Left lung (tissue), 10 donors: ENCODE data around the gene SPCS1. TPM values are rescaled to one million over a fixed set of nuclear protein-coding genes. Genes with fewer than 3 reads are reported as not detected.

Source experiments
- ATAC-seq: fragments of 200-7000 bp; cut with Tn5 transposase; one replicate; pipeline ENCODE4 v1.9.1; 2020; ENCODE audit warnings: moderate library complexity
- DNase-seq, 4 donors: peaks; one replicate each; pipeline ENCODE4 v3.0.0-alpha.2; 2013 to 2020
- H3K27ac ChIP-seq, 2 donors: fragments of 200-600 bp; sonication (generic) in 1 of 2; one replicate each; pipeline versions ENCODE4 v1.5.0 to v1.8.0; 2020 to 2021
- H3K27me3 ChIP-seq, 2 donors: fragments of 200-600 bp; sonication (generic) in 1 of 2; one replicate each; pipeline versions ENCODE4 v1.5.0 to v1.8.0; 2020 to 2021
- H3K36me3 ChIP-seq, 2 donors: fragments of 200-600 bp; sonication (generic) in 1 of 2; one replicate each; pipeline versions ENCODE4 v1.5.0 to v1.8.0; 2020 to 2021
- H3K4me1 ChIP-seq, 2 donors: fragments of 200-600 bp; one replicate each; pipeline ENCODE4 v1.8.0; 2021
- H3K4me3 ChIP-seq, 2 donors: fragments of 200-600 bp; sonication (generic) in 1 of 2; one replicate each; pipeline versions ENCODE4 v1.5.0 to v1.8.0; 2020 to 2021; ENCODE audit warnings: mild to moderate bottlenecking in 1 of 2
- H3K9me3 ChIP-seq, 2 donors: fragments of 200-600 bp; sonication (generic) in 1 of 2; one replicate each; pipeline versions ENCODE4 v1.5.0 to v1.8.0; 2020 to 2021
- intact Hi-C, 2 donors: fragments of 100-400 bp; cut with DNase I; formaldehyde crosslinking; loops; one replicate each; pipeline versions ENCODE4 v1.11.2 to v1.14.2; 2022
- polyA plus RNA-seq, 6 donors: library from polyadenylated mRNA; unstranded; fragments of 120-200 nt; gene quantifications; one replicate each; pipeline ENCODE4 v1.2.1, GENCODE V29; 2013; ENCODE audit not compliant: insufficient read length in 6 of 6
- total RNA-seq, 2 donors: library from RNA; stranded (reverse); fragmentation: NEBNext Ultra II Directional; extraction: Animal tissue kit (Norgen Biotek cat#: 25700); gene quantifications; one replicate each; pipeline ENCODE4 v1.2.1, GENCODE V29; 2021
- TF ChIP-seq, protein P1 (sequence below), 2 donors: fragments of 200-600 bp; sonication (generic) in 1 of 2; IDR thresholded peaks; one replicate each; pipeline versions ENCODE4 v1.5.0 to v1.8.0; 2021; ENCODE audit warnings: antibody characterized with exemption in 2 of 2
- donor health status: DM: no; HTN: yes; CAD: no.
- donor health status: DM: no; HTN: no; CAD: no.

SPCS1 gene
- total and polyA plus RNA-seq, 8 donors: 94.5 to 128 (median 112) TPM

DNA sequence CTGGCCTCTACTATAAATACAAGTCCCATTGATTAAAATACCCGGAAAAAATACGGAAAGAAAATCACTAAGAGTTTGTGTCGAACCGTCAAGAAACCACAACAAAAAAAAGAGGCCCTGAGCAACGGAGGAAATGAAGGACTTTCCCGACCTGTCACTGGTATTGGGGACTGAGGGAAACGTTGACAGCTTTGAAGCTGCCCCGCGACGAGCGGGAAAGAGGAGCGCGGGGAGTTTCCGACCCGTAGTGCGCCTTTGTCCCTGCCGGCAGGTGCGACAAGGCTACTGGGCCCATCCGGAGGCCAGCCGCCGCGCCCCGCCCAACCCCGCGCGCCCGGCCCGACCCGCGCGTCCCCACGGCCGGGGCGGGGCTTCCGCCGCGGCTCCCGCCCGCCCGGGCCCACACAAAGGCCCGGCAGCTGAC, 20.6 kb upstream of the SPCS1 start:
- Histone ChIP-seq H3K27ac (peak overlapping the region; percentile 96), H3K9me3 (no peaks in the 10 kb centered on the region), H3K36me3 (peaks cover 8 to 37% of the 10 kb centered on the region in 2 donors), H3K27me3 (no peaks in the 10 kb centered on the region), H3K4me3 (peak overlapping the region; percentile 68 to 82), H3K4me1 (peaks cover 28 to 75% of the 10 kb centered on the region in 2 donors)
- intact Hi-C loops: no loop called here
- TF ChIP-seq, protein P1, sequence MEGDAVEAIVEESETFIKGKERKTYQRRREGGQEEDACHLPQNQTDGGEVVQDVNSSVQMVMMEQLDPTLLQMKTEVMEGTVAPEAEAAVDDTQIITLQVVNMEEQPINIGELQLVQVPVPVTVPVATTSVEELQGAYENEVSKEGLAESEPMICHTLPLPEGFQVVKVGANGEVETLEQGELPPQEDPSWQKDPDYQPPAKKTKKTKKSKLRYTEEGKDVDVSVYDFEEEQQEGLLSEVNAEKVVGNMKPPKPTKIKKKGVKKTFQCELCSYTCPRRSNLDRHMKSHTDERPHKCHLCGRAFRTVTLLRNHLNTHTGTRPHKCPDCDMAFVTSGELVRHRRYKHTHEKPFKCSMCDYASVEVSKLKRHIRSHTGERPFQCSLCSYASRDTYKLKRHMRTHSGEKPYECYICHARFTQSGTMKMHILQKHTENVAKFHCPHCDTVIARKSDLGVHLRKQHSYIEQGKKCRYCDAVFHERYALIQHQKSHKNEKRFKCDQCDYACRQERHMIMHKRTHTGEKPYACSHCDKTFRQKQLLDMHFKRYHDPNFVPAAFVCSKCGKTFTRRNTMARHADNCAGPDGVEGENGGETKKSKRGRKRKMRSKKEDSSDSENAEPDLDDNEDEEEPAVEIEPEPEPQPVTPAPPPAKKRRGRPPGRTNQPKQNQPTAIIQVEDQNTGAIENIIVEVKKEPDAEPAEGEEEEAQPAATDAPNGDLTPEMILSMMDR (IDR thresholded peaks at IDR 0.05): no peak
- DNase-seq (peak in 3 of 4 donors; percentile 74 to 94 (median 84)), ATAC-seq (peak; percentile 87)

- intact Hi-C loops: no loop called here
- no peaks in the 10 kb centered on the region for H3K27me3 ChIP-seq
- H3K27ac ChIP-seq: peak within 1 kb of the TSS; percentile 96
- H3K4me3 ChIP-seq: peak within 1 kb of the TSS; percentile 68 to 82
- ATAC-seq (peak; percentile 92), DNase-seq (peak; percentile 91 to 98 (median 95))
- peaks cover 8 to 40% of the 10 kb centered on the region in 2 donors for H3K36me3 ChIP-seq
- H3K9me3 ChIP-seq: no peaks in the 10 kb centered on the region
- peaks cover 28 to 68% of the 10 kb centered on the region in 2 donors for H3K4me1 ChIP-seq
- TF ChIP-seq, protein P1 (IDR thresholded peaks at IDR 0.05): no peak
Measured at GRCh38 chr3:52685709-52686691, 19.9 kb upstream of the SPCS1 start, which contains the start of the genes GNL3 and PBRM1. Gene GNL3 (plus strand): TSS chr3:52686032. CDS start chr3:52686093, 61 bp downstream. Gene PBRM1 (minus strand): TSS chr3:52685913.

DNA sequence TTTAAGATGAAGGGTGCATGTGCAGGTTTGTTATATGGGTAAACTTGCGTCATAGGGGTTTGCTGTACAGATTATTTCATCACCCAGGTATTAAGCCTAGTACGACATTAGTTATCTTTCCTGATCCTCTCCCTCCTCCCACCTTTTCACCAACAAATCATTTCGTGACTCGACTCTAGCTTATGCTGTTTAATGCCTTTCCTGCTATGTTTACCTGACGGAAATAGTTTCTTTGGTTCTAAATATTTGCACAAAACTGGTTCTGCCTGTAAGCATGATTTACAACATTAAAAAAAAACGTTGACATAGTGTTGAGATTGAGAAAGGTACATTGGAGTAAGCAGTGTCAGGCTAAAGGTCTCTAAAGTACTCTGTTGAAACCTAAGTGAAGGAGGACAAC, 17.6 kb upstream of the SPCS1 start:
- Histone ChIP-seq H3K4me1 (peaks cover 22 to 45% of the 10 kb centered on the region in 2 donors), H3K27ac (no peak overlapping the region), H3K9me3 (no peaks in the 10 kb centered on the region), H3K36me3 (peaks cover 12 to 62% of the 10 kb centered on the region in 2 donors), H3K4me3 (peak overlapping the region in 1 of 2 donors; percentile 82), H3K27me3 (no peaks in the 10 kb centered on the region)
- TF ChIP-seq, protein P1 (IDR thresholded peaks at IDR 0.05): no peak
- DNase-seq (no peak), ATAC-seq (no peak)
- intact Hi-C loops: no loop called here

GRCh38 chr3:52689151-52689550, 16.8 kb upstream of the SPCS1 start:
- ATAC-seq: no peak
- no peak overlapping the region for H3K27ac ChIP-seq
- intact Hi-C loops: no loop called here

More at GRCh38 chr3:52689151-52689550, 16.8 kb upstream of the SPCS1 start:
- Histone ChIP-seq H3K9me3 (no peaks in the 10 kb centered on the region), H3K36me3 (peaks cover 12 to 71% of the 10 kb centered on the region in 2 donors), H3K27me3 (no peaks in the 10 kb centered on the region), H3K4me3 (no peak overlapping the region), H3K4me1 (peaks cover 14 to 36% of the 10 kb centered on the region in 2 donors)
- TF ChIP-seq, protein P1 (IDR thresholded peaks at IDR 0.05): no peak
- DNase-seq: no peak
